NCI-H187 (cell line): ENCODE measurements around the gene GJB3.
"Not testable (repeated sequence)": the region's sequence is repeated elsewhere in the genome, so short reads cannot be mapped to it uniquely, and the experiment has no call there.

Source experiments
- DNase-seq, 2 experiments: peaks; one replicate each; lab custom pipeline; 2025; lab: John Stamatoyannopoulos, UW

GJB3 gene

GRCh38 chr1:34761176-34761761, 19.7 kb upstream of the GJB3 start:
- DNase-seq = no peak

GRCh38 chr1:34761776-34762307, 19.2 kb upstream of the GJB3 start:
- no peak for DNase-seq

GRCh38 chr1:34762474-34763141, 18.4 kb upstream of the GJB3 start:
- DNase-seq = no peak

GRCh38 chr1:34763142-34763781, 17.8 kb upstream of the GJB3 start:
- DNase-seq = no peak

GRCh38 chr1:34768856-34769255, 12.2 kb upstream of the GJB3 start:
- no peak for DNase-seq

GRCh38 chr1:34770891-34771504, 10.0 kb upstream of the GJB3 start:
- no peak for DNase-seq

- DNase-seq = no peak
Measured at GRCh38 chr1:34771573-34772371, 9.2 kb upstream of the GJB3 start.

- not testable (repeated sequence) for DNase-seq
Measured at GRCh38 chr1:34773114-34773513, 7.9 kb upstream of the GJB3 start.

- DNase-seq = no peak
Measured at GRCh38 chr1:34774957-34775356, 6.1 kb upstream of the GJB3 start.

GRCh38 chr1:34776911-34777310, 4.1 kb upstream of the GJB3 start:
- DNase-seq = no peak

- no peak for DNase-seq
Measured at GRCh38 chr1:34777519-34778321, 3.3 kb upstream of the GJB3 start.

- DNase-seq = no peak
Measured at GRCh38 chr1:34778381-34778780, 2.6 kb upstream of the GJB3 start.

GRCh38 chr1:34779005-34779404, 2.0 kb upstream of the GJB3 start:
- DNase-seq = no peak

- DNase-seq = no peak
Measured at GRCh38 chr1:34779526-34779925, 1.5 kb upstream of the GJB3 start.

GRCh38 chr1:34779962-34780361, 1.1 kb upstream of the GJB3 start:
- no peak for DNase-seq

GRCh38 chr1:34780528-34780927, 486 bp upstream of the GJB3 start:
- no peak for DNase-seq

GRCh38 chr1:34781844-34782391, 904 bp downstream of the GJB3 start:
- no peak for DNase-seq

GRCh38 chr1:34784751-34785221, 3.8 kb downstream of the GJB3 start:
- no peak for DNase-seq

GRCh38 chr1:34785231-34785874, 4.3 kb downstream of the GJB3 start:
- DNase-seq = no peak

GRCh38 chr1:34785875-34786470, 5.0 kb downstream of the GJB3 start:
- DNase-seq = no peak
